ENCODE measurements around the gene PNRC1. TPM values are rescaled to one million over a fixed set of nuclear protein-coding genes. Genes with fewer than 3 reads are reported as not detected.

The PNRC1 gene
- total RNA-seq = 60.4 and 184 TPM in 2 replicates

GRCh38 chr6:89080281-89081128, at the start of gene PNRC1:
Gene PNRC1, plus strand, starts transcription at chr6:89080751. Its CDS starts 144 bp downstream, at chr6:89080895.

GRCh38 chr6:89117211-89118108, 36.9 kb downstream of the PNRC1 start, which contains the start of gene SRSF12:
Gene SRSF12, minus strand, starts transcription at chr6:89118071. Its CDS starts 184 bp downstream, at chr6:89117887.

Other genes with a start within 250 kb of the PNRC1 start
- gene RNGTT, start 117.1 kb upstream of the PNRC1 start, total RNA-seq = 9.5 and 16.8 TPM in 2 replicates
- gene SRSF12, start 37.3 kb downstream of the PNRC1 start, total RNA-seq = 0.48 and 1.0 TPM in 2 replicates
- gene PM20D2, start 65.3 kb downstream of the PNRC1 start, total RNA-seq = 5.0 and 6.6 TPM in 2 replicates
- not detected in 2 replicates for gene GABRR1, start 136.6 kb downstream of the PNRC1 start, total RNA-seq
- gene GABRR2, start 234.5 kb downstream of the PNRC1 start, total RNA-seq = under 0.01 and 0.08 TPM in 2 replicates

Measured in epithelial cell of alveolus of lung (primary cell).